ENCODE measurements around the gene ITGAV. TPM values are rescaled to one million over a fixed set of nuclear protein-coding genes. Genes with fewer than 3 reads are reported as not detected.

ITGAV gene
- total RNA-seq, 1 experiment from 2014 or later: 26.9 TPM

DNA sequence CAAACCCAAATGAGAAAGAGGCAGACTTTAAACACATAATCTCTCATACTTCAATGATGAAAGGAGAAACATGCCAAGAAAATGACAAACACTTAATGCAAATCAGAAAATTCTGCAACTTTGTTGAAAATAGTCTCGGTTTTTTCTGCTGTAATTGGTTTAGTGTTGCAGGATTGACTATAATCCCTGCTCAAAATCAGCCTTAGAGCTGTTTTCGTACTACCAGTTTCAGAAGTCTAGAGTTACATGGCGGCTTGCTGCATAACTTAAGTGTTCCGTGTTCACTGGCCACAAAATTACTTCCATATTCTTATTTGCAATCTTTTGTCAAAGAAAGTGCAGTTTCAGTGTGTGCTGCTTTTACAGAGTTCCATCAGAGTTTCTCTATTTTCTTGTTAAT is 48.9 kb upstream of the ITGAV start:
- H2AK5ac ChIP-seq (ENCODE audit: insufficient read length, low read length): no peak overlapping the region
- H2BK20ac ChIP-seq (ENCODE audit: low read depth, low read length, poor library complexity, severe bottlenecking): no peak overlapping the region
- no peak overlapping the region for H3K18ac ChIP-seq (ENCODE audit: insufficient read length, low read depth, low read length)
- DNase-seq: no peak
- no peak overlapping the region for H3K4ac ChIP-seq (ENCODE audit: low read depth, low read length)
- peaks cover 5% of the 10 kb centered on the region; the same call in 1 of the 2 replicates for H3K4me1 ChIP-seq (ENCODE audit: insufficient read depth, low read length)
- H3K23ac ChIP-seq (ENCODE audit: insufficient read length, low read depth, low read length): no peak overlapping the region
- H3K27ac ChIP-seq (ENCODE audit: insufficient read length, low read depth, low read length): no peak overlapping the region
- no peak overlapping the region for H4K8ac ChIP-seq (replicated peaks; ENCODE audit: insufficient read length, low read depth, low read length)
- Mint-ChIP-seq H3K27ac (0 out of 7 replicates have a peak overlapping the region, but pooled peaks of 1 of the 3 experiments have one; percentile 6), H3K36me3 (ENCODE audit: insufficient read depth in 1 of 3, low read depth in 3 of 3) (no peaks in the 10 kb centered on the region), H3K4me1 (peaks cover 11 to 12% of the 10 kb centered on the region in 2 experiments), H3K9me3 (no peaks in the 10 kb centered on the region), H3K4me3 (no peak overlapping the region), H3K27me3 (ENCODE audit: low read depth) (no peaks in the 10 kb centered on the region)
- no peak for TF ChIP-seq CTCF (conservative IDR thresholded peaks at IDR 0.05)
- H2AFZ ChIP-seq (ENCODE audit: low read length): no peak overlapping the region
- no peak overlapping the region for H4K5ac ChIP-seq (ENCODE audit: insufficient read length, low read depth, low read length)
- H4K91ac ChIP-seq (ENCODE audit: insufficient read length, low read depth, low read length): no peak overlapping the region
- H3K9ac ChIP-seq (ENCODE audit: extremely low read depth, insufficient read length, low read length): no peak overlapping the region
- no peaks in the 10 kb centered on the region for H3K9me3 ChIP-seq (ENCODE audit: control insufficient read depth, low read depth, low read length)
- no peak overlapping the region for H3K56ac ChIP-seq (ENCODE audit: insufficient read length, low read depth, low read length)
- H3K4me2 ChIP-seq (ENCODE audit: insufficient read depth, insufficient read length, low read length): no peak overlapping the region
- H3K79me2 ChIP-seq (ENCODE audit: insufficient read depth, low read length): no peaks in the 10 kb centered on the region
- H3K79me1 ChIP-seq (ENCODE audit: insufficient read depth, low read depth, low read length, poor library complexity, severe bottlenecking): no peaks in the 10 kb centered on the region
- H4K20me1 ChIP-seq (ENCODE audit: control insufficient read depth, insufficient read depth, insufficient read length): no peaks in the 10 kb centered on the region
- no peaks in the 10 kb centered on the region for H3K27me3 ChIP-seq (ENCODE audit: insufficient read depth, low read length)
- H2BK15ac ChIP-seq (ENCODE audit: low read depth, low read length): no peak overlapping the region
- H3T11ph ChIP-seq (ENCODE audit: low read length): no peak overlapping the region
- H2BK12ac ChIP-seq (ENCODE audit: insufficient read length, low read depth, low read length): no peak overlapping the region
- no peaks in the 10 kb centered on the region for H3K23me2 ChIP-seq (ENCODE audit: insufficient read length, low read depth, low read length, poor library complexity, severe bottlenecking)
- no peak overlapping the region for H3K14ac ChIP-seq (ENCODE audit: insufficient read depth, low read length)
- no CpG with 5 or more reads among the region's 4 CpGs for WGBS (ENCODE audit: extremely low coverage, insufficient read length, low lambda C conversion rate)
- H2BK120ac ChIP-seq (ENCODE audit: low read depth, low read length, poor library complexity, severe bottlenecking): no peak overlapping the region
- no peak overlapping the region for H2BK5ac ChIP-seq (ENCODE audit: insufficient read length, low read length)
